Measurements from ENCODE around the gene CGB2.

- TF ChIP-seq POLR2A (IDR thresholded peaks at IDR 0.05) (no peak), CTCF (IDR thresholded peaks at IDR 0.05) (no peak)
Observed at GRCh38 chr19:48982280-48982679, 49.4 kb upstream of the CGB2 start.
